ENCODE data around the gene NT5DC2.

DNA sequence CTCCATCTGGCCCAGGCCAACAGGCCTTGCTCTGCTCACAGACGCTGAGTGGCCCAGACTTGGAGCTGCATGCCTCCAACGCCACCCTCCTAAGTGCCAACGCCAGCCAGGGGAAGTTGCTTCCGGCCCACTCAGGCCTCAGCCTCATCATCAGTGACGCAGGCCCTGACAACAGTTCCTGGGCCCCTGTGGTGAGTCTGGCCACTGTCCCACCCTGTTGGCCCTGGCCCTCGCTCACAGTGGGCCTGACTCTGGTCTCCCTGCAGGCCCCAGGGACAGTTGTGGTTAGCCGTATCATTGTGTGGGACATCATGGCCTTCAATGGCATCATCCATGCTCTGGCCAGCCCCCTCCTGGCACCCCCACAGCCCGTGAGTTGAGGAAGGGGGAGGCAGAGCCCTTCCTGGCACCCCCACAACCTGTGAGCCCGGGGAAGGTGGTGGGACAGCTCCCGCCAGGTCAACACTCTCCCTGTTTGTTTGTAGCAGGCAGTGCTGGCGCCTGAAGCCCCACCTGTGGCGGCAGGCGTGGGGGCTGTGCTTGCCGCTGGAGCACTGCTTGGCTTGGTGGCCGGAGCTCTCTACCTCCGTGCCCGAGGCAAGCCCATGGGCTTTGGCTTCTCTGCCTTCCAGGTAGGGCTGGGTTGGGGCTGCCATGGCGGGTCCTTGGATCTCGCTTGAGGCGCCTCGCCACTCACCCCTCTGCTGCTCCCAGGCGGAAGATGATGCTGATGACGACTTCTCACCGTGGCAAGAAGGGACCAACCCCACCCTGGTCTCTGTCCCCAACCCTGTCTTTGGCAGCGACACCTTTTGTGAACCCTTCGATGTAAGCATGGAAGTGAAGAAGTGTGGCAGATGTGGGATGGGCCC is 10.0 kb downstream of the NT5DC2 start:
- TF ChIP-seq, protein P1, sequence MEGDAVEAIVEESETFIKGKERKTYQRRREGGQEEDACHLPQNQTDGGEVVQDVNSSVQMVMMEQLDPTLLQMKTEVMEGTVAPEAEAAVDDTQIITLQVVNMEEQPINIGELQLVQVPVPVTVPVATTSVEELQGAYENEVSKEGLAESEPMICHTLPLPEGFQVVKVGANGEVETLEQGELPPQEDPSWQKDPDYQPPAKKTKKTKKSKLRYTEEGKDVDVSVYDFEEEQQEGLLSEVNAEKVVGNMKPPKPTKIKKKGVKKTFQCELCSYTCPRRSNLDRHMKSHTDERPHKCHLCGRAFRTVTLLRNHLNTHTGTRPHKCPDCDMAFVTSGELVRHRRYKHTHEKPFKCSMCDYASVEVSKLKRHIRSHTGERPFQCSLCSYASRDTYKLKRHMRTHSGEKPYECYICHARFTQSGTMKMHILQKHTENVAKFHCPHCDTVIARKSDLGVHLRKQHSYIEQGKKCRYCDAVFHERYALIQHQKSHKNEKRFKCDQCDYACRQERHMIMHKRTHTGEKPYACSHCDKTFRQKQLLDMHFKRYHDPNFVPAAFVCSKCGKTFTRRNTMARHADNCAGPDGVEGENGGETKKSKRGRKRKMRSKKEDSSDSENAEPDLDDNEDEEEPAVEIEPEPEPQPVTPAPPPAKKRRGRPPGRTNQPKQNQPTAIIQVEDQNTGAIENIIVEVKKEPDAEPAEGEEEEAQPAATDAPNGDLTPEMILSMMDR (IDR thresholded peaks at IDR 0.05) = no peak
- no peak for TF ChIP-seq POLR2A (IDR thresholded peaks at IDR 0.05)
